PC-3 (cell line): ENCODE data around the gene OPRL1.

Experiments
- CTCF ChIP-seq: fragments of 300-600 bp; sonication (generic); conservative IDR thresholded peaks from 2 replicates; pipeline ENCODE4 v1.5.1; 2017; ENCODE audit warnings: antibody characterized with exemption, low read depth, mild to moderate bottlenecking, low read length
- EZH2phosphoT487 ChIP-seq: fragments of 300-600 bp; sonication (generic); IDR thresholded peaks from 2 replicates; pipeline ENCODE4 v1.6.1; 2018; ENCODE audit warnings: mild to moderate bottlenecking, antibody characterized with exemption, low read length, borderline replicate concordance

GRCh38 chr20:64142590-64142989 is 62.7 kb downstream of the OPRL1 start:
- TF ChIP-seq CTCF (no peak), EZH2phosphoT487 (no peak)
